Fibroblast of mammary gland (primary cell): ENCODE data around the gene CFAP97.

Experiments used
- DNase-seq: peaks from one replicate; pipeline ENCODE4 v3.0.0-alpha.2; 2010; ENCODE audit warnings: low read depth
- H3K4me3 ChIP-seq: 2 replicates; pipeline ENCODE4 v1.5.1; 2011; ENCODE audit warnings: low read depth, mild to moderate bottlenecking, low read length, moderate library complexity; ENCODE audit not compliant: control insufficient read depth
- CTCF ChIP-seq: conservative IDR thresholded peaks from 2 replicates; pipeline ENCODE4 v1.5.1; 2011; ENCODE audit warnings: low read depth, low read length, inconsistent platforms; ENCODE audit not compliant: control insufficient read depth, insufficient read depth

The CFAP97 gene

GRCh38 chr4:185190306-185190856 lies 13.4 kb downstream of the CFAP97 start:
- TF ChIP-seq CTCF: no peak
- no peak overlapping the region for H3K4me3 ChIP-seq
- DNase-seq: no peak

- TF ChIP-seq CTCF: no peak
- no peak for DNase-seq
- H3K4me3 ChIP-seq: no peak overlapping the region
These were observed 14.0 kb downstream of the CFAP97 start for GRCh38 chr4:185189606-185190305.

GRCh38 chr4:185186769-185187168 lies 17.0 kb downstream of the CFAP97 start:
- no peak for DNase-seq
- TF ChIP-seq CTCF: no peak
- no peak overlapping the region for H3K4me3 ChIP-seq

- TF ChIP-seq CTCF: peak; percentile 91
These were observed 20.0 kb downstream of the CFAP97 start for GRCh38 chr4:185183622-185184281.

DNA sequence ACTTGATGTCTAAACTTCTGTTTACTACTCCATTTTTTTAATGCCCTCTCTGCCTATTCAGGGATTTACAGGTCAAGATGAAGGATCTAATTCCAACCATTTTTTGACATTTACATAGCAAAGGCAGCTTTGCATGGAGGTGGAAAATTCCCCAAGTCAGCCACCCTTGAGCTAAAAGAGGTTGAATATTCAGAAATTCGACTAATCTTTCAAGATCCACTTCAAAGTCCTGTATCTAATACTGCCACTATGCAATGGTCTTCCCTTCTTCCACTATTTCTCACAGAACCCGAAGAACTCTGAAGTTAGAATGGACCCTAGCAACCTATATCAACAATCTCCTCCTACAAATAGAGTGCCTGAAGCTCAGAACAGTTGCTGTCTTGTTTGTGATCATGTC lies 21.6 kb downstream of the CFAP97 start:
- TF ChIP-seq CTCF: no peak
- DNase-seq: no peak
- H3K4me3 ChIP-seq: no peak overlapping the region

More at GRCh38 chr4:185183622-185184281, 20.0 kb downstream of the CFAP97 start:
- peak; percentile 93 for DNase-seq
- no peak overlapping the region for H3K4me3 ChIP-seq

DNA sequence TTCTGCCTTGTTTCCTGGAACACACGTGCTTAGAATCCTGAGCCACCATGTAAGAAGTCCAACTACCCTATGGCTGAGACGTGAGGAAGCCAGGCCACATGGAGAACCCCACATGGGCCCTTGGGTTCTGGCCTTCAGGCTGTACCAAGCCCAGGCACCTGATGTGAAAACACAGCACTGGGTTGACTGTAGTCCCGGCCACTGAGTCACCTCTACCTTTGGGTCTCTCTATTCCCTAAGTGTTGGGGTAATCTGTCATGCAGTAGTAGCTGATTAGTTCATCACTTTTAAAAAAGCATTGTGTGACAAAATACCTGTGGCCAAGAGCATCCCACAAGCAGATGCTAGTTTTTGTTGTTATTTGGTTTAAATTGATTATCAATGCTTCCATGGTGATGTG lies 24.3 kb downstream of the CFAP97 start:
- no peak for DNase-seq
- no peak overlapping the region for H3K4me3 ChIP-seq
- no peak for TF ChIP-seq CTCF
